HEK293 (cell line): Measurements from ENCODE around the gene STX5.

ENCODE experiments used
- EGR2 ChIP-seq: fragments of 450-650 bp; formaldehyde crosslinking; IDR thresholded peaks from 2 replicates; pipeline ENCODE4 v1.5.1; 2016; ENCODE audit warnings: low read depth, missing biosample characterization, missing genetic modification characterization
- FEZF1 ChIP-seq: fragments of 450-650 bp; formaldehyde crosslinking; IDR thresholded peaks from 2 replicates; pipeline ENCODE4 v1.5.1; 2016; ENCODE audit warnings: missing biosample characterization, missing genetic modification characterization
- GLI2 ChIP-seq: fragments of 450-650 bp; formaldehyde crosslinking; IDR thresholded peaks from 2 replicates; pipeline ENCODE4; 2017; ENCODE audit warnings: missing biosample characterization, missing genetic modification characterization, low read depth, borderline replicate concordance
- GLI4 ChIP-seq: fragments of 450-650 bp; formaldehyde crosslinking; IDR thresholded peaks from 2 replicates; pipeline ENCODE4 v1.5.1; 2016; ENCODE audit warnings: missing biosample characterization, missing genetic modification characterization
- GLIS2 ChIP-seq: fragments of 450-650 bp; formaldehyde crosslinking; IDR thresholded peaks from 2 replicates; pipeline ENCODE4 v1.5.1; 2016; ENCODE audit warnings: missing biosample characterization, missing genetic modification characterization
- HOXC10 ChIP-seq: sonication (generic); formaldehyde crosslinking; IDR thresholded peaks from 2 replicates; pipeline ENCODE4 v1.8.1; 2023; ENCODE audit warnings: mild to moderate bottlenecking, missing genetic modification reagents
- HOXD13 ChIP-seq: sonication (generic); formaldehyde crosslinking; IDR thresholded peaks from 2 replicates; pipeline ENCODE4 v1.8.0; 2022; ENCODE audit warnings: missing genetic modification reagents, borderline replicate concordance
- SETDB1 ChIP-seq: IDR thresholded peaks from one replicate; pipeline ENCODE4 v1.6.1; 2017; ENCODE audit warnings: mild to moderate bottlenecking, low read length, moderate library complexity, mixed read lengths; ENCODE audit not compliant: insufficient read length
- YY2 ChIP-seq: fragments of 450-650 bp; formaldehyde crosslinking; IDR thresholded peaks from 2 replicates; pipeline ENCODE4 v1.5.1; 2016; ENCODE audit warnings: missing biosample characterization, missing genetic modification characterization
- ZBTB1 ChIP-seq: fragments of 450-650 bp; formaldehyde crosslinking; IDR thresholded peaks from 2 replicates; pipeline ENCODE4 v1.5.1; 2016; ENCODE audit warnings: missing biosample characterization, missing genetic modification characterization
- ZBTB20 ChIP-seq: fragments of 450-650 bp; formaldehyde crosslinking; IDR thresholded peaks from 2 replicates; pipeline ENCODE4 v1.5.1; 2016; ENCODE audit warnings: missing biosample characterization, missing genetic modification characterization
- ZBTB7A ChIP-seq: fragments of 450-650 bp; formaldehyde crosslinking; IDR thresholded peaks from 2 replicates; pipeline ENCODE4 v1.5.1; 2016; ENCODE audit warnings: low read depth, missing biosample characterization, missing genetic modification characterization
- ZEB2 ChIP-seq: fragments of 450-650 bp; formaldehyde crosslinking; IDR thresholded peaks from 2 replicates; pipeline ENCODE4 v1.5.1; 2016; ENCODE audit warnings: missing biosample characterization, missing genetic modification characterization
- ZFP37 ChIP-seq: fragments of 450-650 bp; formaldehyde crosslinking; IDR thresholded peaks from 2 replicates; pipeline ENCODE4 v1.5.1; 2016; ENCODE audit warnings: missing biosample characterization, missing genetic modification characterization
- ZNF174 ChIP-seq: fragments of 450-650 bp; formaldehyde crosslinking; IDR thresholded peaks from 2 replicates; pipeline ENCODE4 v1.5.0; 2017; ENCODE audit warnings: missing biosample characterization, mild to moderate bottlenecking, missing genetic modification characterization
- ZNF184 ChIP-seq: fragments of 450-650 bp; IDR thresholded peaks from 2 replicates; pipeline ENCODE4 v1.5.1; 2018; ENCODE audit warnings: missing biosample characterization, mild to moderate bottlenecking, missing genetic modification characterization
- ZNF214 ChIP-seq: fragments of 450-650 bp; formaldehyde crosslinking; IDR thresholded peaks from 2 replicates; pipeline ENCODE4 v1.5.1; 2017; ENCODE audit warnings: missing biosample characterization, mild to moderate bottlenecking, missing genetic modification characterization, borderline replicate concordance
- ZNF423 ChIP-seq: fragments of 450-650 bp; formaldehyde crosslinking; IDR thresholded peaks from 2 replicates; pipeline ENCODE4 v1.5.1; 2016; ENCODE audit warnings: missing biosample characterization, missing genetic modification characterization
- ZNF514 ChIP-seq: fragments of 450-650 bp; formaldehyde crosslinking; IDR thresholded peaks from 2 replicates; pipeline ENCODE4 v1.5.1; 2016; ENCODE audit warnings: missing biosample characterization, missing genetic modification characterization
- ZNF560 ChIP-seq: fragments of 450-650 bp; formaldehyde crosslinking; IDR thresholded peaks from 2 replicates; pipeline ENCODE4 v1.5.1; 2017; ENCODE audit warnings: missing biosample characterization, missing genetic modification characterization, borderline replicate concordance
- ZNF596 ChIP-seq: fragments of 450-650 bp; IDR thresholded peaks from 2 replicates; pipeline ENCODE4 v1.5.0; 2018; ENCODE audit warnings: missing biosample characterization, mild to moderate bottlenecking, missing genetic modification characterization, moderate library complexity
- ZNF768 ChIP-seq: fragments of 450-650 bp; formaldehyde crosslinking; IDR thresholded peaks from 2 replicates; pipeline ENCODE4 v1.5.1; 2018; ENCODE audit warnings: missing biosample characterization, mild to moderate bottlenecking, missing genetic modification characterization
- ZSCAN30 ChIP-seq: fragments of 450-650 bp; IDR thresholded peaks from 2 replicates; pipeline ENCODE4 v1.5.1; 2018; ENCODE audit warnings: missing biosample characterization, mild to moderate bottlenecking, missing genetic modification characterization, moderate library complexity
- TF ChIP-seq, protein P1 (sequence below): fragments of 450-650 bp; formaldehyde crosslinking; IDR thresholded peaks from 2 replicates; pipeline ENCODE4; 2016; ENCODE audit warnings: missing biosample characterization, missing genetic modification characterization
- TF ChIP-seq, protein P2 (sequence below): fragments of 450-650 bp; IDR thresholded peaks from 2 replicates; pipeline ENCODE4 v1.5.1; 2018; ENCODE audit warnings: missing biosample characterization, missing genetic modification characterization
- TF ChIP-seq, protein P3 (sequence below): fragments of 450-650 bp; formaldehyde crosslinking; conservative IDR thresholded peaks from 2 replicates; pipeline ENCODE4 v1.5.1; 2016; ENCODE audit warnings: low read depth, missing biosample characterization, missing genetic modification characterization
- TF ChIP-seq, protein P4 (sequence below): fragments of 450-650 bp; formaldehyde crosslinking; IDR thresholded peaks from 2 replicates; pipeline ENCODE4 v1.5.1; 2017; ENCODE audit warnings: missing biosample characterization, missing genetic modification characterization
- TF ChIP-seq, protein P5 (sequence below): fragments of 450-650 bp; formaldehyde crosslinking; IDR thresholded peaks from 2 replicates; pipeline ENCODE4 v1.5.1; 2016; ENCODE audit warnings: missing biosample characterization, missing genetic modification characterization
- TF ChIP-seq, protein P6 (sequence below): fragments of 450-650 bp; formaldehyde crosslinking; IDR thresholded peaks from 2 replicates; pipeline ENCODE4 v1.5.1; 2016; ENCODE audit warnings: missing biosample characterization, missing genetic modification characterization

STX5 gene

DNA sequence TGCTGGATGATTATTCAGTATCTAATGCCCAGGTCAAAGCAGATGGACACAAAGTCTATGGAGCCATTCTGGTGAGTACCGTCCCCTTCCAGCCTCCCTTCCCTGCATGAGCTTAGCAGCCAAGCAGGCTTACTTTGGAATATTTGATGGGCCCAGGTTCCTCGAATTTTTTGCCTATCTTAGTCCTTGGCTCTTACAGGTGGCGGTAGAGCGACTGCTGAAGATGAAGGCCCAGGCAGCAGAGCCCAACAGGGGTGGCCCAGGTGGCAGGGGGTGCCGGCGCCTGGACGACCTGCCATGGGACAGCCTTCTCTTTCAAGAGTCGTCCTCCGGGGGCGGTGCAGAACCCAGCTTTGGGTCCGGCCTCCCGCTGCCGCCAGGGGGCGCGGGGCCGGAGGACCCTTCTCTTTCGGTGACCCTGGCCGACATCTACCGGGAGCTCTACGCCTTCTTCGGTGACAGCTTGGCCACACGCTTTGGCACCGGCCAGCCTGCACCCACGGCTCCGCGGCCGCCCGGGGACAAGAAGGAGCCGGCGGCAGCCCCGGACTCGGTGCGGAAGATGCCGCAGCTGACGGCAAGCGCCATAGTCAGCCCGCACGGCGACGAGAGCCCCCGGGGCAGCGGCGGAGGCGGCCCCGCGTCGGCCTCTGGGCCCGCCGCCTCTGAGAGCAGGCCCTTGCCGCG is 45.4 kb downstream of the STX5 start (continued):
- TF ChIP-seq HOXC10 (CRISPR knock-in tag), result no peak
- TF ChIP-seq GLI2, result no peak
- TF ChIP-seq ZNF214, result no peak
- TF ChIP-seq ZNF768 (tag by site-specific recombination), result no peak
- TF ChIP-seq, protein P1, sequence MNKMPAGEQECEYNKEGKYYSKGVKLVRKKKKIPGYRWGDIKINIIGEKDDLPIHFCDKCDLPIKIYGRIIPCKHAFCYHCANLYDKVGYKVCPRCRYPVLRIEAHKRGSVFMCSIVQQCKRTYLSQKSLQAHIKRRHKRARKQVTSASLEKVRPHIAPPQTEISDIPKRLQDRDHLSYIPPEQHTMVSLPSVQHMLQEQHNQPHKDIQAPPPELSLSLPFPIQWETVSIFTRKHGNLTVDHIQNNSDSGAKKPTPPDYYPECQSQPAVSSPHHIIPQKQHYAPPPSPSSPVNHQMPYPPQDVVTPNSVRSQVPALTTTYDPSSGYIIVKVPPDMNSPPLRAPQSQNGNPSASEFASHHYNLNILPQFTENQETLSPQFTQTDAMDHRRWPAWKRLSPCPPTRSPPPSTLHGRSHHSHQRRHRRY (tag by site-specific recombination), result no peak
- no peak for TF ChIP-seq ZNF560 (tag by site-specific recombination)
- peak; percentile 84 for TF ChIP-seq ZEB2 (tag by site-specific recombination)
- TF ChIP-seq EGR2, result 0 out of 2 replicates have a peak, but pooled peaks have one; percentile 23
- TF ChIP-seq ZNF514 (tag by site-specific recombination), result no peak
- TF ChIP-seq ZNF184 (tag by site-specific recombination), result no peak
- peak; percentile 67 for TF ChIP-seq ZBTB20
- TF ChIP-seq ZSCAN30 (tag by site-specific recombination), result no peak; the same call in 1 of the 2 replicates
- peak; percentile 51; the same call in 1 of the 2 replicates for TF ChIP-seq ZFP37 (tag by site-specific recombination)
- TF ChIP-seq ZBTB7A, result no peak; the same call in 1 of the 2 replicates
- TF ChIP-seq, protein P2, sequence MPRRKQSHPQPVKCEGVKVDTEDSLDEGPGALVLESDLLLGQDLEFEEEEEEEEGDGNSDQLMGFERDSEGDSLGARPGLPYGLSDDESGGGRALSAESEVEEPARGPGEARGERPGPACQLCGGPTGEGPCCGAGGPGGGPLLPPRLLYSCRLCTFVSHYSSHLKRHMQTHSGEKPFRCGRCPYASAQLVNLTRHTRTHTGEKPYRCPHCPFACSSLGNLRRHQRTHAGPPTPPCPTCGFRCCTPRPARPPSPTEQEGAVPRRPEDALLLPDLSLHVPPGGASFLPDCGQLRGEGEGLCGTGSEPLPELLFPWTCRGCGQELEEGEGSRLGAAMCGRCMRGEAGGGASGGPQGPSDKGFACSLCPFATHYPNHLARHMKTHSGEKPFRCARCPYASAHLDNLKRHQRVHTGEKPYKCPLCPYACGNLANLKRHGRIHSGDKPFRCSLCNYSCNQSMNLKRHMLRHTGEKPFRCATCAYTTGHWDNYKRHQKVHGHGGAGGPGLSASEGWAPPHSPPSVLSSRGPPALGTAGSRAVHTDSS (tag by site-specific recombination), result no peak
- TF ChIP-seq ZNF174 (tag by site-specific recombination), result no peak
- no peak for TF ChIP-seq YY2 (tag by site-specific recombination)
- TF ChIP-seq ZBTB1, result no peak
- TF ChIP-seq, protein P3, sequence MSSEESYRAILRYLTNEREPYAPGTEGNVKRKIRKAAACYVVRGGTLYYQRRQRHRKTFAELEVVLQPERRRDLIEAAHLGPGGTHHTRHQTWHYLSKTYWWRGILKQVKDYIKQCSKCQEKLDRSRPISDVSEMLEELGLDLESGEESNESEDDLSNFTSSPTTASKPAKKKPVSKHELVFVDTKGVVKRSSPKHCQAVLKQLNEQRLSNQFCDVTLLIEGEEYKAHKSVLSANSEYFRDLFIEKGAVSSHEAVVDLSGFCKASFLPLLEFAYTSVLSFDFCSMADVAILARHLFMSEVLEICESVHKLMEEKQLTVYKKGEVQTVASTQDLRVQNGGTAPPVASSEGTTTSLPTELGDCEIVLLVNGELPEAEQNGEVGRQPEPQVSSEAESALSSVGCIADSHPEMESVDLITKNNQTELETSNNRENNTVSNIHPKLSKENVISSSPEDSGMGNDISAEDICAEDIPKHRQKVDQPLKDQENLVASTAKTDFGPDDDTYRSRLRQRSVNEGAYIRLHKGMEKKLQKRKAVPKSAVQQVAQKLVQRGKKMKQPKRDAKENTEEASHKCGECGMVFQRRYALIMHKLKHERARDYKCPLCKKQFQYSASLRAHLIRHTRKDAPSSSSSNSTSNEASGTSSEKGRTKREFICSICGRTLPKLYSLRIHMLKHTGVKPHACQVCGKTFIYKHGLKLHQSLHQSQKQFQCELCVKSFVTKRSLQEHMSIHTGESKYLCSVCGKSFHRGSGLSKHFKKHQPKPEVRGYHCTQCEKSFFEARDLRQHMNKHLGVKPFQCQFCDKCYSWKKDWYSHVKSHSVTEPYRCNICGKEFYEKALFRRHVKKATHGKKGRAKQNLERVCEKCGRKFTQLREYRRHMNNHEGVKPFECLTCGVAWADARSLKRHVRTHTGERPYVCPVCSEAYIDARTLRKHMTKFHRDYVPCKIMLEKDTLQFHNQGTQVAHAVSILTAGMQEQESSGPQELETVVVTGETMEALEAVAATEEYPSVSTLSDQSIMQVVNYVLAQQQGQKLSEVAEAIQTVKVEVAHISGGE (tag by site-specific recombination), result no peak
- TF ChIP-seq, protein P4, sequence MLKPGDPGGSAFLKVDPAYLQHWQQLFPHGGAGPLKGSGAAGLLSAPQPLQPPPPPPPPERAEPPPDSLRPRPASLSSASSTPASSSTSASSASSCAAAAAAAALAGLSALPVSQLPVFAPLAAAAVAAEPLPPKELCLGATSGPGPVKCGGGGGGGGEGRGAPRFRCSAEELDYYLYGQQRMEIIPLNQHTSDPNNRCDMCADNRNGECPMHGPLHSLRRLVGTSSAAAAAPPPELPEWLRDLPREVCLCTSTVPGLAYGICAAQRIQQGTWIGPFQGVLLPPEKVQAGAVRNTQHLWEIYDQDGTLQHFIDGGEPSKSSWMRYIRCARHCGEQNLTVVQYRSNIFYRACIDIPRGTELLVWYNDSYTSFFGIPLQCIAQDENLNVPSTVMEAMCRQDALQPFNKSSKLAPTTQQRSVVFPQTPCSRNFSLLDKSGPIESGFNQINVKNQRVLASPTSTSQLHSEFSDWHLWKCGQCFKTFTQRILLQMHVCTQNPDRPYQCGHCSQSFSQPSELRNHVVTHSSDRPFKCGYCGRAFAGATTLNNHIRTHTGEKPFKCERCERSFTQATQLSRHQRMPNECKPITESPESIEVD, result no peak
- no peak for TF ChIP-seq GLI4 (tag by site-specific recombination)
- no peak for TF ChIP-seq SETDB1
- TF ChIP-seq GLIS2 (tag by site-specific recombination), result peak; percentile 73
- no peak for TF ChIP-seq ZNF423 (tag by site-specific recombination)
- TF ChIP-seq, protein P5, sequence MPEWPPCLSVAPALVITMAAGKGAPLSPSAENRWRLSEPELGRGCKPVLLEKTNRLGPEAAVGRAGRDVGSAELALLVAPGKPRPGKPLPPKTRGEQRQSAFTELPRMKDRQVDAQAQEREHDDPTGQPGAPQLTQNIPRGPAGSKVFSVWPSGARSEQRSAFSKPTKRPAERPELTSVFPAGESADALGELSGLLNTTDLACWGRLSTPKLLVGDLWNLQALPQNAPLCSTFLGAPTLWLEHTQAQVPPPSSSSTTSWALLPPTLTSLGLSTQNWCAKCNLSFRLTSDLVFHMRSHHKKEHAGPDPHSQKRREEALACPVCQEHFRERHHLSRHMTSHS (tag by site-specific recombination), result no peak
- TF ChIP-seq ZNF596 (tag by site-specific recombination), result no peak
- no peak for TF ChIP-seq HOXD13 (CRISPR knock-in tag)
- TF ChIP-seq, protein P6, sequence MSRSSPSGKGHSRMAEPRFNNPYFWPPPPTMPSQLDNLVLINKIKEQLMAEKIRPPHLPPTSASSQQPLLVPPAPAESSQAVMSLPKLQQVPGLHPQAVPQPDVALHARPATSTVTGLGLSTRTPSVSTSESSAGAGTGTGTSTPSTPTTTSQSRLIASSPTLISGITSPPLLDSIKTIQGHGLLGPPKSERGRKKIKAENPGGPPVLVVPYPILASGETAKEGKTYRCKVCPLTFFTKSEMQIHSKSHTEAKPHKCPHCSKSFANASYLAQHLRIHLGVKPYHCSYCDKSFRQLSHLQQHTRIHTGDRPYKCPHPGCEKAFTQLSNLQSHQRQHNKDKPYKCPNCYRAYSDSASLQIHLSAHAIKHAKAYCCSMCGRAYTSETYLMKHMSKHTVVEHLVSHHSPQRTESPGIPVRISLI (tag by site-specific recombination), result no peak
- TF ChIP-seq FEZF1, result no peak
